ENCODE data around the gene SUGCT.
A peak's percentile ranks its signal among the peaks of the same experiment; 100 is the strongest.

SUGCT gene

DNA sequence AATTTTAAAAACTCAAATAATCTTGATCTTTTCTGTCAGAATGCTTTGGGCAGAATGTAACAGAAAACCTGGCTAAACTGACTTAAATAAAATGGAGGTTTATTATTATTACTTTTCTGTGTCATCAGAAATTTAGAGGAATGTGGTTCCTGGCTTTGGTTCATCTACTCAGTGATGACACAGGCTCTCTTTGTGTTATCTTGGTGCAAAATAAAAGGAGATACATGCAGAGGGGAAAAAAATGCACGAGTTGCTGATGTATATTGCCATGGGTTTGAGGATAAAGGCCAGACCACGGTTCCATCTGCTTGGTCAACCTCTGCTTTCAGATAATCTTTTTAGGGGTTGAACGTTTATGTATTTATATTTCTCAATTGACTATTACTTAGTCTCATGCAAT lies 181.4 kb downstream of the SUGCT start:
- Histone ChIP-seq H3K9me3 (ENCODE audit: control insufficient read depth, low read length) (no peaks in the 10 kb centered on the region), H3K4me2 (ENCODE audit: low read length) (no peak overlapping the region), H3K79me2 (no peaks in the 10 kb centered on the region), H2AFZ (no peak overlapping the region), H3K4me1 (no peaks in the 10 kb centered on the region), H3K27me3 (ENCODE audit: control insufficient read depth, insufficient read depth, low read length) (no peaks in the 10 kb centered on the region), H3K9ac (no peak overlapping the region), H3K4me3 (ENCODE audit: low read depth, low read length) (no peak overlapping the region), H3K27ac (no peak overlapping the region), H3K36me3 (ENCODE audit: control insufficient read depth, insufficient read depth, low read length) (no peaks in the 10 kb centered on the region)
- TF ChIP-seq, protein P1, sequence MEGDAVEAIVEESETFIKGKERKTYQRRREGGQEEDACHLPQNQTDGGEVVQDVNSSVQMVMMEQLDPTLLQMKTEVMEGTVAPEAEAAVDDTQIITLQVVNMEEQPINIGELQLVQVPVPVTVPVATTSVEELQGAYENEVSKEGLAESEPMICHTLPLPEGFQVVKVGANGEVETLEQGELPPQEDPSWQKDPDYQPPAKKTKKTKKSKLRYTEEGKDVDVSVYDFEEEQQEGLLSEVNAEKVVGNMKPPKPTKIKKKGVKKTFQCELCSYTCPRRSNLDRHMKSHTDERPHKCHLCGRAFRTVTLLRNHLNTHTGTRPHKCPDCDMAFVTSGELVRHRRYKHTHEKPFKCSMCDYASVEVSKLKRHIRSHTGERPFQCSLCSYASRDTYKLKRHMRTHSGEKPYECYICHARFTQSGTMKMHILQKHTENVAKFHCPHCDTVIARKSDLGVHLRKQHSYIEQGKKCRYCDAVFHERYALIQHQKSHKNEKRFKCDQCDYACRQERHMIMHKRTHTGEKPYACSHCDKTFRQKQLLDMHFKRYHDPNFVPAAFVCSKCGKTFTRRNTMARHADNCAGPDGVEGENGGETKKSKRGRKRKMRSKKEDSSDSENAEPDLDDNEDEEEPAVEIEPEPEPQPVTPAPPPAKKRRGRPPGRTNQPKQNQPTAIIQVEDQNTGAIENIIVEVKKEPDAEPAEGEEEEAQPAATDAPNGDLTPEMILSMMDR (IDR thresholded peaks at IDR 0.05), result no peak

GRCh38 chr7:40324914-40325313 lies 190.1 kb downstream of the SUGCT start:
- H3K36me3 ChIP-seq (ENCODE audit: control insufficient read depth, insufficient read depth, low read length), result no peaks in the 10 kb centered on the region
- H3K4me1 ChIP-seq, result no peaks in the 10 kb centered on the region
- H3K27me3 ChIP-seq (ENCODE audit: control insufficient read depth, insufficient read depth, low read length), result no peaks in the 10 kb centered on the region
- H2AFZ ChIP-seq, result no peak overlapping the region
- no peak overlapping the region for H3K4me2 ChIP-seq (ENCODE audit: low read length)
- no peak overlapping the region for H3K27ac ChIP-seq
- TF ChIP-seq, protein P1 (IDR thresholded peaks at IDR 0.05), result no peak
- no peak overlapping the region for H3K4me3 ChIP-seq (ENCODE audit: low read depth, low read length)
- no peaks in the 10 kb centered on the region for H3K9me3 ChIP-seq (ENCODE audit: control insufficient read depth, low read length)
- no peaks in the 10 kb centered on the region for H3K79me2 ChIP-seq
- no peak overlapping the region for H3K9ac ChIP-seq

DNA sequence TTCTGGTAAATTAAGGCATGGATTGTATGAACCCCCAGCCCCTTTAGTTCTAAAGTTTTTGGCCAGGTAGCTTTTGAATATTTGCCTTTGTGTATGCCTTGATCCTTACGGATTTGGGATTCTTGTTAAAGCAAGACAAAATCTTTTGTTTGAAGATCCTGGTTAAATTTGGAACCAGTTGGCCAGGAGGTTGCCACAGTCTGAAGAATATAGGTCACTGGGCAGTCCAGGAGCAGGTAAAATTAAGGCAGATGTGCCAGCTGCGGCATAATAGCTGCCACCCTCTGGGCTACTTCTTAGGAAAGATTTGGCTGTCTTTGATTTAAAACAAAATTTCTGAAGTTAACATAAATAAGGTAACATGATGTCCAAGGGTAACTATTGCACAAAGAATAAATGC lies 192.3 kb downstream of the SUGCT start:
- Histone ChIP-seq H3K27me3 (ENCODE audit: control insufficient read depth, insufficient read depth, low read length) (no peaks in the 10 kb centered on the region), H3K27ac (no peak overlapping the region), H3K9me3 (ENCODE audit: control insufficient read depth, low read length) (no peaks in the 10 kb centered on the region), H3K4me1 (no peaks in the 10 kb centered on the region), H3K4me3 (ENCODE audit: low read depth, low read length) (no peak overlapping the region), H3K79me2 (no peaks in the 10 kb centered on the region), H2AFZ (no peak overlapping the region), H3K9ac (no peak overlapping the region), H3K4me2 (ENCODE audit: low read length) (no peak overlapping the region), H3K36me3 (ENCODE audit: control insufficient read depth, insufficient read depth, low read length) (no peaks in the 10 kb centered on the region)
- TF ChIP-seq, protein P1 (IDR thresholded peaks at IDR 0.05), result no peak

- H3K4me3 ChIP-seq (ENCODE audit: low read depth, low read length), result no peak overlapping the region
- H3K9me3 ChIP-seq (ENCODE audit: control insufficient read depth, low read length), result no peaks in the 10 kb centered on the region
- H3K79me2 ChIP-seq, result no peaks in the 10 kb centered on the region
- H3K9ac ChIP-seq, result no peak overlapping the region
- no peak overlapping the region for H3K27ac ChIP-seq
- TF ChIP-seq, protein P1 (IDR thresholded peaks at IDR 0.05), result no peak
- no peaks in the 10 kb centered on the region for H3K36me3 ChIP-seq (ENCODE audit: control insufficient read depth, insufficient read depth, low read length)
- no peak overlapping the region for H2AFZ ChIP-seq
- no peaks in the 10 kb centered on the region for H3K27me3 ChIP-seq (ENCODE audit: control insufficient read depth, insufficient read depth, low read length)
- no peak overlapping the region for H3K4me2 ChIP-seq (ENCODE audit: low read length)
- H3K4me1 ChIP-seq, result no peaks in the 10 kb centered on the region
These were observed 193.1 kb downstream of the SUGCT start for GRCh38 chr7:40327873-40328272.

DNA sequence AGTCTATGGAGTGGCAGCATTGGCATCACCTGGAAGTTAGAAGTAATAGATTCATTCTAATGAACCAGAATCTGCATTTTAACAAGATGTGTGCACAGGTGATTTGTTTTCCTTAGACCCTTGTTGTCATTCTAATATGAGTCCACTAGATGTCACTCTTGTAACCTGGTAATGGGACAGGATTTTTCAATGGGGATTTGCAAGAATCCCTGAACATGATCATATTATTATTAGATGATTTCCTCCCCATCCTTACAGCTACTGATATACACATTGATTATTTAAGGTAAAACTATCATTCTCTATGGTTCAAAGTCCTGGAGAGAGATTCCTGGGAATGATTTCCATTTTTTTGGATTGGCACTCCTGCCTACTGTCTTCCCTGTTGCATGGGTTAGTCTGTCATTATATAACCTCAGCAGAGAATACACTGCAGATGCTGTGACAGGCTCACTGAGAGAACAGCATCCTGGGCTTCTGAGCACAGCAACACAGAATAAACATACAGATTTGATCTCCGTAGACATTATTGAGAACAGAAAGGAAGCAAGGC lies 194.9 kb downstream of the SUGCT start:
- no peaks in the 10 kb centered on the region for H3K4me1 ChIP-seq
- no peaks in the 10 kb centered on the region for H3K27me3 ChIP-seq (ENCODE audit: control insufficient read depth, insufficient read depth, low read length)
- no peak overlapping the region for H3K4me2 ChIP-seq (ENCODE audit: low read length)
- H3K36me3 ChIP-seq (ENCODE audit: control insufficient read depth, insufficient read depth, low read length), result no peaks in the 10 kb centered on the region
- TF ChIP-seq, protein P1 (IDR thresholded peaks at IDR 0.05), result peak; percentile 68
- H3K9me3 ChIP-seq (ENCODE audit: control insufficient read depth, low read length), result no peaks in the 10 kb centered on the region
- H3K27ac ChIP-seq, result no peak overlapping the region
- no peak overlapping the region for H3K9ac ChIP-seq
- no peak overlapping the region for H3K4me3 ChIP-seq (ENCODE audit: low read depth, low read length)
- H3K79me2 ChIP-seq, result no peaks in the 10 kb centered on the region
- H2AFZ ChIP-seq, result no peak overlapping the region

Measured in parathyroid adenoma (tissue), 2 donors.